Thyroid gland (tissue), 4 donors: ENCODE results near the gene HECW1.
"Not testable (repeated sequence)": the region's sequence is repeated elsewhere in the genome, so short reads cannot be mapped to it uniquely, and the experiment has no call there.

Experiments
- POLR2A ChIP-seq, 2 donors: fragments of 450-650 bp; IDR thresholded peaks; one replicate each; pipeline ENCODE4 v1.6.1; 2017; ENCODE audit warnings: antibody characterized with exemption in 2 of 2, mild to moderate bottlenecking in 2 of 2, moderate library complexity in 1 of 2
- TF ChIP-seq, protein P1 (sequence below), 6 experiments: fragments of 200-600 bp in 3 of 6; fragments of 450-650 bp in 3 of 6; sonication (generic) in 3 of 6; IDR thresholded peaks; one replicate each; pipeline ENCODE4 v1.5.1; 2016 to 2019; ENCODE audit warnings: antibody characterized with exemption in 6 of 6, mild to moderate bottlenecking in 2 of 6, inconsistent platforms in 1 of 6, moderate library complexity in 1 of 6

DNA sequence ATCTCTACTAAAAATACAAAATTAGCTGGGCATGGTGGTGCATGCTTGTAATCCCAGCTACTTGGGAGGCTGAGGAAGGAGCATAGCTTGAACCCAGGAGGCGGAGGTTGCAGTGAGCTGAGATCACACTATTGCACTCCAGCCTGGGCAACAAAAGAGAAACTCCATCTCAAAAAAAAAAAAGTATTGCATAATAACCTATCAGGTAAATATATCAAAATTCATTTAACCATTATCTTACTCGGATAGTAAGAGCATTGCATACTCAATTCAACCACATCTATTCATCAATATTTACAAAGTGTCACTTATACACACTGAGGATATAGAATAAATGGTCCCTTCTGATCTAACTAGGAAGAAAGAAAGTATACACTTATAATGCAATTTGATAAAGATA, 461.4 kb downstream of the HECW1 start:
- TF ChIP-seq, protein P1, sequence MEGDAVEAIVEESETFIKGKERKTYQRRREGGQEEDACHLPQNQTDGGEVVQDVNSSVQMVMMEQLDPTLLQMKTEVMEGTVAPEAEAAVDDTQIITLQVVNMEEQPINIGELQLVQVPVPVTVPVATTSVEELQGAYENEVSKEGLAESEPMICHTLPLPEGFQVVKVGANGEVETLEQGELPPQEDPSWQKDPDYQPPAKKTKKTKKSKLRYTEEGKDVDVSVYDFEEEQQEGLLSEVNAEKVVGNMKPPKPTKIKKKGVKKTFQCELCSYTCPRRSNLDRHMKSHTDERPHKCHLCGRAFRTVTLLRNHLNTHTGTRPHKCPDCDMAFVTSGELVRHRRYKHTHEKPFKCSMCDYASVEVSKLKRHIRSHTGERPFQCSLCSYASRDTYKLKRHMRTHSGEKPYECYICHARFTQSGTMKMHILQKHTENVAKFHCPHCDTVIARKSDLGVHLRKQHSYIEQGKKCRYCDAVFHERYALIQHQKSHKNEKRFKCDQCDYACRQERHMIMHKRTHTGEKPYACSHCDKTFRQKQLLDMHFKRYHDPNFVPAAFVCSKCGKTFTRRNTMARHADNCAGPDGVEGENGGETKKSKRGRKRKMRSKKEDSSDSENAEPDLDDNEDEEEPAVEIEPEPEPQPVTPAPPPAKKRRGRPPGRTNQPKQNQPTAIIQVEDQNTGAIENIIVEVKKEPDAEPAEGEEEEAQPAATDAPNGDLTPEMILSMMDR (IDR thresholded peaks at IDR 0.05), result not testable (repeated sequence)
- TF ChIP-seq POLR2A (IDR thresholded peaks at IDR 0.05), result not testable (repeated sequence)
